Epithelial cell of proximal tubule (primary cell): ENCODE data around the gene SUGP1. TPM values are rescaled to one million over a fixed set of nuclear protein-coding genes. Genes with fewer than 3 reads are reported as not detected.

Source experiments
- DNase-seq: peaks from one replicate; pipeline ENCODE4 v3.0.0-alpha.2; 2011; ENCODE audit warnings: low read depth
- H3K4me3 ChIP-seq: 2 replicates; pipeline ENCODE4 v1.5.1; 2011; ENCODE audit warnings: low read depth, mild to moderate bottlenecking, low read length
- CTCF ChIP-seq: conservative IDR thresholded peaks from 2 replicates; pipeline ENCODE4 v1.5.1; 2012; ENCODE audit warnings: low read depth, mild to moderate bottlenecking, low read length
- total RNA-seq: library from RNA; depleted of rRNA; stranded (reverse); fragments of >200 nt; gene quantifications from 2 replicates; pipeline ENCODE4 v1.2.3, GENCODE V29; 2015

SUGP1 gene
- total RNA-seq, 1 donor from 2014 or later: 32.2 TPM

- no peak for TF ChIP-seq CTCF
- no peak overlapping the region for H3K4me3 ChIP-seq
- no peak for DNase-seq
Observed at GRCh38 chr19:19240476-19240875, 79.8 kb downstream of the SUGP1 start.

- TF ChIP-seq CTCF: no peak
- no peak overlapping the region for H3K4me3 ChIP-seq
- no peak for DNase-seq
Observed at GRCh38 chr19:19239675-19240074, 80.6 kb downstream of the SUGP1 start.

- DNase-seq: no peak
- TF ChIP-seq CTCF: no peak
Observed at GRCh38 chr19:19238126-19238894, 82.0 kb downstream of the SUGP1 start.

GRCh38 chr19:19236173-19236572, 84.1 kb downstream of the SUGP1 start:
- TF ChIP-seq CTCF: no peak
- no peak for DNase-seq
- H3K4me3 ChIP-seq: no peak overlapping the region

More at GRCh38 chr19:19238126-19238894, 82.0 kb downstream of the SUGP1 start:
- no peak overlapping the region for H3K4me3 ChIP-seq

- H3K4me3 ChIP-seq: no peak overlapping the region
- TF ChIP-seq CTCF: no peak
- DNase-seq: no peak
Observed at GRCh38 chr19:19234220-19234816, 86.0 kb downstream of the SUGP1 start.

- no peak for DNase-seq
- TF ChIP-seq CTCF: no peak
- H3K4me3 ChIP-seq: no peak overlapping the region
Observed at GRCh38 chr19:19232261-19232721, 88.0 kb downstream of the SUGP1 start.

- no peak for TF ChIP-seq CTCF
- no peak for DNase-seq
- H3K4me3 ChIP-seq: no peak overlapping the region
Observed at GRCh38 chr19:19230999-19231398, 89.3 kb downstream of the SUGP1 start.
